H9 (cell line): ENCODE data around the gene HSD17B3. TPM values are rescaled to one million over a fixed set of nuclear protein-coding genes. Genes with fewer than 3 reads are reported as not detected.
A peak's percentile ranks its signal among the peaks of the same experiment; 100 is the strongest.

Experiments used
- DNase-seq: peaks from one replicate; pipeline ENCODE4 v3.0.0-alpha.2; 2017
- H2AFZ ChIP-seq: one replicate; pipeline ENCODE4 v1.6.1; 2013; ENCODE audit warnings: mild to moderate bottlenecking, low read length, control low read depth, moderate library complexity
- H2AK5ac ChIP-seq: 2 replicates; pipeline ENCODE4 v1.6.1; 2013; ENCODE audit warnings: low read length, control low read depth, mixed read lengths; ENCODE audit not compliant: insufficient read length
- H2BK120ac ChIP-seq: one replicate; pipeline ENCODE4 v1.6.1; 2013; ENCODE audit warnings: low read depth, mild to moderate bottlenecking, low read length, control low read depth, inconsistent platforms; ENCODE audit not compliant: poor library complexity, severe bottlenecking
- H2BK12ac ChIP-seq: 2 replicates; pipeline ENCODE4 v1.6.1; 2013; ENCODE audit warnings: low read length, control low read depth, mixed read lengths, low read depth; ENCODE audit not compliant: insufficient read length
- H2BK15ac ChIP-seq: 2 replicates; pipeline ENCODE4 v1.6.1; 2013; ENCODE audit warnings: low read depth, low read length, control low read depth
- H2BK20ac ChIP-seq: one replicate; pipeline ENCODE4 v1.6.1; 2013; ENCODE audit warnings: low read depth, mild to moderate bottlenecking, low read length, control low read depth, inconsistent platforms; ENCODE audit not compliant: poor library complexity, severe bottlenecking
- H2BK5ac ChIP-seq: 2 replicates; pipeline ENCODE4 v1.6.1; 2013; ENCODE audit warnings: low read length, control low read depth, mixed read lengths; ENCODE audit not compliant: insufficient read length
- H3K14ac ChIP-seq: 2 replicates; pipeline ENCODE4 v1.6.1; 2013; ENCODE audit warnings: low read length, control low read depth; ENCODE audit not compliant: insufficient read depth
- H3K18ac ChIP-seq: 2 replicates; pipeline ENCODE4 v1.6.1; 2013; ENCODE audit warnings: low read depth, mild to moderate bottlenecking, mixed read lengths, low read length, control low read depth; ENCODE audit not compliant: insufficient read length
- H3K23ac ChIP-seq: 2 replicates; pipeline ENCODE4 v1.6.1; 2013; ENCODE audit warnings: low read length, control low read depth, mixed read lengths, low read depth; ENCODE audit not compliant: insufficient read length
- H3K23me2 ChIP-seq: 2 replicates; pipeline ENCODE4 v1.6.1; 2013; ENCODE audit warnings: low read depth, mild to moderate bottlenecking, mixed read lengths, low read length, control low read depth; ENCODE audit not compliant: insufficient read length, poor library complexity, severe bottlenecking
- H3K27ac ChIP-seq: 2 replicates; pipeline ENCODE4 v1.5.1; 2013; ENCODE audit warnings: low read length, control low read depth, mixed read lengths, low read depth; ENCODE audit not compliant: insufficient read length
- H3K27me3 ChIP-seq: 2 replicates; pipeline ENCODE4 v1.6.1; 2013; ENCODE audit warnings: low read length, control low read depth, inconsistent platforms; ENCODE audit not compliant: insufficient read depth
- H3K4ac ChIP-seq: 2 replicates; pipeline ENCODE4 v1.6.1; 2013; ENCODE audit warnings: low read depth, mild to moderate bottlenecking, control low read depth, inconsistent platforms, low read length, moderate library complexity
- H3K4me1 ChIP-seq: 2 replicates; pipeline ENCODE4 v1.6.1; 2013; ENCODE audit warnings: low read length, control low read depth, inconsistent platforms; ENCODE audit not compliant: insufficient read depth
- H3K4me2 ChIP-seq: 2 replicates; pipeline ENCODE4 v1.6.1; 2013; ENCODE audit warnings: low read length, control low read depth, mixed read lengths; ENCODE audit not compliant: insufficient read length, insufficient read depth
- H3K56ac ChIP-seq: 2 replicates; pipeline ENCODE4 v1.6.1; 2013; ENCODE audit warnings: low read depth, mild to moderate bottlenecking, mixed read lengths, low read length, control low read depth; ENCODE audit not compliant: insufficient read length
- H3K79me1 ChIP-seq: 2 replicates; pipeline ENCODE4 v1.6.1; 2013; ENCODE audit warnings: low read depth, mild to moderate bottlenecking, moderate library complexity, low read length, control low read depth, inconsistent platforms; ENCODE audit not compliant: insufficient read depth, poor library complexity, severe bottlenecking
- H3K79me2 ChIP-seq: 2 replicates; pipeline ENCODE4 v1.6.1; 2013; ENCODE audit warnings: low read length, control low read depth, inconsistent platforms; ENCODE audit not compliant: insufficient read depth
- H3K9ac ChIP-seq: 2 replicates; pipeline ENCODE4 v1.6.1; 2013; ENCODE audit warnings: low read length, control low read depth, mixed read lengths; ENCODE audit not compliant: insufficient read length; ENCODE audit errors: extremely low read depth
- H3K9me3 ChIP-seq: one replicate; pipeline ENCODE4 v1.6.1; 2013; ENCODE audit warnings: low read depth, low read length, inconsistent platforms; ENCODE audit not compliant: control insufficient read depth
- H3T11ph ChIP-seq: one replicate; pipeline ENCODE4 v1.6.1; 2013; ENCODE audit warnings: mild to moderate bottlenecking, low read length, control low read depth, inconsistent platforms
- H4K20me1 ChIP-seq: one replicate; pipeline ENCODE4 v1.6.1; 2013; ENCODE audit not compliant: control insufficient read depth, insufficient read length, insufficient read depth
- H4K5ac ChIP-seq: 2 replicates; pipeline ENCODE4 v1.6.1; 2013; ENCODE audit warnings: low read depth, mild to moderate bottlenecking, mixed read lengths, low read length, control low read depth; ENCODE audit not compliant: insufficient read length
- H4K8ac ChIP-seq: replicated peaks from 2 replicates; pipeline ENCODE4 v1.6.1; 2013; ENCODE audit warnings: low read length, control low read depth, mixed read lengths, low read depth; ENCODE audit not compliant: insufficient read length
- H4K91ac ChIP-seq: 2 replicates; pipeline ENCODE4 v1.6.1; 2013; ENCODE audit warnings: low read depth, mild to moderate bottlenecking, moderate library complexity, mixed read lengths, low read length, control low read depth; ENCODE audit not compliant: insufficient read length
- H3K27ac Mint-ChIP-seq, 3 experiments: 2 replicates in 2 of 3; 3 replicates in 1 of 3; pipeline ENCODE4 v1.8.0; 2020 to 2021; ENCODE audit warnings: mixed read lengths in 3 of 3, mild to moderate bottlenecking in 1 of 3, moderate library complexity in 1 of 3
- H3K27me3 Mint-ChIP-seq: 2 replicates; pipeline ENCODE4 v1.8.0; 2021; ENCODE audit warnings: low read depth, mild to moderate bottlenecking, moderate library complexity, mixed read lengths
- H3K36me3 Mint-ChIP-seq, 3 experiments: 2 replicates in 2 of 3; 3 replicates in 1 of 3; pipeline ENCODE4 v1.8.0; 2020 to 2021; ENCODE audit warnings: low read depth in 3 of 3, mixed read lengths in 3 of 3; ENCODE audit not compliant: insufficient read depth in 1 of 3
- H3K4me1 Mint-ChIP-seq, 2 experiments: 2 replicates each; pipeline ENCODE4 v1.8.0; 2020; ENCODE audit warnings: mixed read lengths in 2 of 2
- H3K4me3 Mint-ChIP-seq, 2 experiments: 2 replicates in 1 of 2; 3 replicates in 1 of 2; pipeline ENCODE4 v1.8.0; 2020 to 2021; ENCODE audit warnings: mild to moderate bottlenecking in 2 of 2, mixed read lengths in 2 of 2, moderate library complexity in 1 of 2
- H3K9me3 Mint-ChIP-seq, 2 experiments: 2 replicates in 1 of 2; 3 replicates in 1 of 2; pipeline ENCODE4 v1.8.0; 2020; ENCODE audit warnings: mild to moderate bottlenecking in 2 of 2, mixed read lengths in 2 of 2, moderate library complexity in 1 of 2
- CTCF ChIP-seq: fragments of 200-600 bp; sonication (generic); conservative IDR thresholded peaks from 3 replicates; pipeline ENCODE4 v1.8.0; 2021; ENCODE audit warnings: antibody characterized with exemption, mild to moderate bottlenecking
- WGBS: extraction: QIAGEN DNeasy Blood & Tissue Kit; methylation state at CpG from one replicate; pipeline ENCODE4 v1.1.7; 2013; ENCODE audit warnings: missing lambda C conversion rate, low lambda C conversion rate, mixed read lengths; ENCODE audit not compliant: insufficient read length; ENCODE audit errors: extremely low coverage; 5-methylcytosine and 5-hydroxymethylcytosine counted together
- total RNA-seq: library from RNA; stranded (reverse); gene quantifications from 2 replicates; pipeline ENCODE4 v1.2.1, GENCODE V29; 2021

HSD17B3 gene
- total RNA-seq, 1 experiment from 2014 or later: not detected

DNA sequence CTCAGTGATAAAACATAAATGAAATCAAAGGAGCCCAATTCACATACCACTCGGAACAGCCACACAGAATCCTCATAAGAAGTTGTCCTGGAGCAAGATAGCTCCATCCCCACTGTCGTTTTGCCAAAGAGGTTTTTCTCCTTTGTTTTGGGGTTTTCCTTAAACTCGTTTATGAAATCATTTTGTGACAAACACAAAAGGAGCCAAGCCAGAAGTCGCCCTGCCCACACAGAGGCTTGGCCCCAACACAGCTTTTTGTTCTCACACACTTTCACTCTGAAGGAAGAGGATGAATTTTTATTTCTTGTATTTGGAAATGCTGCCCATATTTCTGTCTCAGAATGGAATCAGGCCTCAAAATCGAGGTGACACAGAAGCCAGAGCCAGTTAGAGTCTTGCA lies 113.4 kb downstream of the HSD17B3 start:
- no CpG with 5 or more reads among the region's 5 CpGs for WGBS
- no peak for TF ChIP-seq CTCF
- Mint-ChIP-seq H3K36me3 (peaks cover 8 to 36% (median 9%) of the 10 kb centered on the region in 3 experiments; a peak in 6 of 7 replicates), H3K4me3 (no peak overlapping the region; a peak in 1 of 5 replicates), H3K27me3 (peaks cover 33% of the 10 kb centered on the region), H3K4me1 (peaks cover 18 to 20% of the 10 kb centered on the region in 2 experiments), H3K27ac (peak overlapping the region in 1 of 3 experiments; percentile 38; a peak in 1 of 7 replicates), H3K9me3 (peaks cover 38 to 42% of the 10 kb centered on the region in 2 experiments)
- no peak overlapping the region for H2BK20ac ChIP-seq
- no peaks in the 10 kb centered on the region for H3K9me3 ChIP-seq
- no peak overlapping the region for H3K18ac ChIP-seq
- no peak overlapping the region for H3K27ac ChIP-seq
- H3K9ac ChIP-seq: no peak overlapping the region
- no peak overlapping the region for H3K14ac ChIP-seq
- H3K27me3 ChIP-seq: no peaks in the 10 kb centered on the region
- H3T11ph ChIP-seq: no peak overlapping the region
- H3K4ac ChIP-seq: no peak overlapping the region
- no peak overlapping the region for H3K56ac ChIP-seq
- DNase-seq: no peak
- H4K5ac ChIP-seq: no peak overlapping the region
- no peak overlapping the region for H3K4me2 ChIP-seq
- H4K20me1 ChIP-seq: no peaks in the 10 kb centered on the region
- H3K23ac ChIP-seq: no peak overlapping the region
- H2BK12ac ChIP-seq: no peak overlapping the region
- H2BK15ac ChIP-seq: no peak overlapping the region
- H3K79me1 ChIP-seq: no peaks in the 10 kb centered on the region
- no peak overlapping the region for H2AK5ac ChIP-seq
- H2BK5ac ChIP-seq: no peak overlapping the region
- H2BK120ac ChIP-seq: no peak overlapping the region
- no peak overlapping the region for H4K8ac ChIP-seq
- no peaks in the 10 kb centered on the region for H3K79me2 ChIP-seq
- no peak overlapping the region for H4K91ac ChIP-seq
- peaks cover 4% of the 10 kb centered on the region; the same call in 1 of the 2 replicates for H3K4me1 ChIP-seq
- no peaks in the 10 kb centered on the region for H3K23me2 ChIP-seq
- no peak overlapping the region for H2AFZ ChIP-seq
